HepG2 (cell line): ENCODE results near the gene RPTN. TPM values are rescaled to one million over a fixed set of nuclear protein-coding genes. Genes with fewer than 3 reads are reported as not detected.

Experiments
- ATAC-seq: fragments of 200-7000 bp; cut with Tn5 transposase; 3 replicates; pipeline ENCODE4 v1.9.1; 2020; ENCODE audit warnings: mild to moderate bottlenecking, moderate library complexity
- Bru-seq: library from RNA; stranded (reverse); fragments of 400-500 nt; gene quantifications from one replicate; lab custom pipeline; 2021; lab: Mats Ljungman, UMichigan
- BruChase-seq, 2 experiments: library from RNA; stranded (reverse); fragments of 400-500 nt; gene quantifications; one replicate each; lab custom pipeline; 2021; lab: Mats Ljungman, UMichigan
- BruUV-seq: library from RNA; stranded (reverse); fragments of 400-500 nt; replicated peaks from 2 replicates; lab custom pipeline; 2021; lab: Mats Ljungman, UMichigan
- CTCF ChIA-PET: fragments of 300-600 bp; formaldehyde crosslinking; extraction: SDS; loops from one replicate; lab custom pipeline; 2021; ENCODE audit warnings: low total read pairs, inconsistent platforms, low intra/inter-chr PET ratio; lab: Yijun Ruan, JAX
- POLR2A ChIA-PET: fragments of 350-600 bp; sonication (Branson Sonifier 250); formaldehyde crosslinking; loops from one replicate; lab custom pipeline; 2020; ENCODE audit warnings: antibody characterized with exemption, inconsistent platforms; lab: Yijun Ruan, JAX
- DNase-seq: peaks from one replicate; pipeline ENCODE4 v3.0.0-alpha.2; 2015; ENCODE audit warnings: low spot score
- FAIRE-seq: peaks from 3 replicates; lab custom pipeline; 2011; peaks lifted over from hg19 to GRCh38; lab: Jason Lieb, UNC
- H2AFZ ChIP-seq: one replicate; pipeline ENCODE4 v1.6.1; 2011; ENCODE audit warnings: low read length, inconsistent platforms
- H3K27ac ChIP-seq: fragments of 300-600 bp; 3 replicates; pipeline ENCODE4 v1.8.0; 2011; ENCODE audit warnings: mixed run types, mild to moderate bottlenecking, mixed read lengths, low read length, inconsistent platforms; ENCODE audit not compliant: insufficient read depth; ENCODE audit errors: extremely low read length
- H3K27me3 ChIP-seq, 2 experiments: fragments of 200-600 bp in 1 of 2; 2 replicates in 1 of 2; 3 replicates in 1 of 2; pipeline versions ENCODE4 v1.6.0 to v1.8.0; 2011; ENCODE audit warnings: low read length in 2 of 2, mild to moderate bottlenecking in 2 of 2, moderate library complexity in 2 of 2, inconsistent platforms in 1 of 2; ENCODE audit not compliant: insufficient read depth in 2 of 2, control insufficient read depth in 1 of 2
- H3K36me3 ChIP-seq, 2 experiments: fragments of 200-600 bp in 1 of 2; replicated peaks in 1 of 2; 2 replicates in 1 of 2; 3 replicates in 1 of 2; pipeline versions ENCODE4 v1.5.1 to v1.8.0; 2011; ENCODE audit warnings: low read length in 2 of 2, inconsistent platforms in 1 of 2; ENCODE audit not compliant: insufficient read depth in 2 of 2, control insufficient read depth in 1 of 2
- H3K4me1 ChIP-seq: 2 replicates; pipeline ENCODE4 v1.5.1; 2012; ENCODE audit warnings: low read length, inconsistent platforms; ENCODE audit not compliant: insufficient read depth
- H3K4me2 ChIP-seq: 2 replicates; pipeline ENCODE4 v1.6.0; 2011; ENCODE audit warnings: low read depth, low read length, inconsistent platforms
- H3K4me3 ChIP-seq, 3 experiments: fragments of 200-600 bp in 1 of 3; sonication (generic), shearing (Covaris generic) in 1 of 3; replicated peaks in 1 of 3; 2 replicates each; pipeline ENCODE4 v1.5.1; 2011 to 2016; ENCODE audit warnings: low read length in 3 of 3, inconsistent platforms in 2 of 3, low read depth in 2 of 3, mild to moderate bottlenecking in 2 of 3, control low read depth in 1 of 3, mixed read lengths in 1 of 3; ENCODE audit not compliant: insufficient read depth in 1 of 3
- H3K79me2 ChIP-seq: one replicate; pipeline ENCODE4 v1.6.1; 2011; ENCODE audit warnings: low read length, inconsistent platforms; ENCODE audit not compliant: insufficient read depth
- H3K9ac ChIP-seq: 2 replicates; pipeline ENCODE4 v1.6.0; 2011; ENCODE audit warnings: mild to moderate bottlenecking, low read depth, low read length, inconsistent platforms; ENCODE audit not compliant: insufficient read depth
- H3K9me3 ChIP-seq: 2 replicates; pipeline ENCODE4 v1.5.1; 2012; ENCODE audit warnings: mild to moderate bottlenecking, low read length
- H4K20me1 ChIP-seq: 2 replicates; pipeline ENCODE4 v1.6.0; 2011; ENCODE audit warnings: inconsistent platforms, mild to moderate bottlenecking, low read length, moderate library complexity; ENCODE audit not compliant: insufficient read depth
- ETV6 ChIP-seq: sonication (generic); formaldehyde crosslinking; conservative IDR thresholded peaks from 2 replicates; pipeline ENCODE4 v1.4.0; 2020; ENCODE audit warnings: missing genetic modification reagents
- MLLT10 ChIP-seq: sonication (generic); formaldehyde crosslinking; IDR thresholded peaks from 2 replicates; pipeline ENCODE4 v1.4.0; 2020; ENCODE audit warnings: missing genetic modification reagents
- ZNF280D ChIP-seq: sonication (generic); formaldehyde crosslinking; IDR thresholded peaks from 2 replicates; pipeline ENCODE4 v1.5.1; 2020; ENCODE audit warnings: mild to moderate bottlenecking, missing genetic modification reagents
- ZNF740 ChIP-seq: sonication (generic); formaldehyde crosslinking; IDR thresholded peaks from 2 replicates; pipeline ENCODE4 v1.4.0; 2020; ENCODE audit warnings: missing genetic modification reagents
- ZNF749 ChIP-seq: sonication (generic); formaldehyde crosslinking; IDR thresholded peaks from 2 replicates; pipeline ENCODE4 v1.8.0; 2022; ENCODE audit warnings: mild to moderate bottlenecking, missing genetic modification reagents, moderate library complexity, borderline replicate concordance
- WGBS: methylation state at CpG from one replicate; pipeline ENCODE4 v1.1.6; 2017; ENCODE audit warnings: low lambda C conversion rate; 5-methylcytosine and 5-hydroxymethylcytosine counted together
- in situ Hi-C: cut with HindIII; loops from 2 replicates; pipeline ENCODE4 v1.10.0; 2017; ENCODE audit warnings: low pct_unique_long_range_greater_than_20kb; ENCODE audit not compliant: extremely low pct_ligation_motif_present
- intact Hi-C: fragments of 100-400 bp; cut with micrococcal nuclease; formaldehyde crosslinking; loops from one replicate; pipeline ENCODE4 v1.10.0; 2022; ENCODE audit not compliant: unreplicated experiment
- long read RNA-seq, 2 experiments: library from RNA in 1 of 2; library from polyadenylated mRNA in 1 of 2; stranded (forward) in 1 of 2; unstranded in 1 of 2; transcript quantifications; one replicate each; pipeline ENCODE4 v2.0.0, GENCODE V29; 2019 to 2022
- polyA minus RNA-seq, 3 experiments: library from RNA; depleted of rRNA, polyadenylated mRNA; stranded (reverse); fragments of >200 nt; gene quantifications; 2 replicates each; pipeline ENCODE4 v1.2.3, GENCODE V29; 2011; ENCODE audit warnings: low replicate concordance in 1 of 3
- polyA plus RNA-seq, 8 experiments: library from polyadenylated mRNA; depleted of rRNA in 3 of 8; stranded (reverse) in 7 of 8; unstranded in 1 of 8; fragments of >200 nt; fragmentation: Illumina TruSeq in 4 of 8; extraction: Trizol in 4 of 8; gene quantifications; 2 replicates each; pipeline versions ENCODE4 v1.2.1 to v1.2.3, GENCODE V29; 2011 to 2016; ENCODE audit warnings: low read depth in 4 of 8, missing spikeins in 1 of 8, mixed read lengths in 1 of 8; ENCODE audit not compliant: insufficient read depth in 1 of 8
- total RNA-seq, 5 experiments: library from RNA; depleted of rRNA; stranded (reverse); fragments of >200 nt; fragmentation: Illumina TruSeq; extraction: Trizol; gene quantifications; 2 replicates each; pipeline ENCODE4 v1.2.3, GENCODE V29; 2016; ENCODE audit warnings: low read depth in 1 of 5

RPTN gene
- not detected in 2 replicates for total RNA-seq (2016; rRNA removed; fragmentation: Illumina TruSeq; extraction: Trizol)
- not detected in 2 replicates for total RNA-seq (2016; cell fraction: cytosol; rRNA removed; fragmentation: Illumina TruSeq; extraction: Trizol; ENCODE audit: low read depth)
- not detected in 2 replicates for total RNA-seq (2016; cell fraction: insoluble cytoplasmic fraction; rRNA removed; fragmentation: Illumina TruSeq; extraction: Trizol)
- not detected in 2 replicates for total RNA-seq (2016; cell fraction: membrane; rRNA removed; fragmentation: Illumina TruSeq; extraction: Trizol)
- total RNA-seq (2016; cell fraction: nucleus; rRNA removed; fragmentation: Illumina TruSeq; extraction: Trizol), result not detected in 2 replicates
- not detected in 2 replicates for polyA plus RNA-seq (2011; rRNA removed)
- polyA plus RNA-seq (2011; cell fraction: cytosol; rRNA removed), result not detected in 2 replicates
- polyA plus RNA-seq (2011; cell fraction: nucleus; rRNA removed), result not detected in 2 replicates
- polyA plus RNA-seq (2012), result not detected in 2 replicates
- polyA plus RNA-seq (2016; cell fraction: cytosol; fragmentation: Illumina TruSeq; extraction: Trizol; ENCODE audit: low read depth), result not detected in 2 replicates
- polyA plus RNA-seq (2016; cell fraction: insoluble cytoplasmic fraction; fragmentation: Illumina TruSeq; extraction: Trizol; ENCODE audit: low read depth), result not detected in 2 replicates
- not detected in 2 replicates for polyA plus RNA-seq (2016; cell fraction: membrane; fragmentation: Illumina TruSeq; extraction: Trizol; ENCODE audit: low read depth)
- not detected in 2 replicates for polyA plus RNA-seq (2016; cell fraction: nucleus; fragmentation: Illumina TruSeq; extraction: Trizol; ENCODE audit: insufficient read depth, low read depth)
- not detected in 2 replicates for polyA minus RNA-seq (2011; rRNA and poly(A)+ RNA removed; ENCODE audit: low replicate concordance)
- polyA minus RNA-seq (2011; cell fraction: cytosol; rRNA and poly(A)+ RNA removed), result not detected in 2 replicates
- polyA minus RNA-seq (2011; cell fraction: nucleus; rRNA and poly(A)+ RNA removed), result not detected in 2 replicates
- not detected for Bru-seq, nascent RNA
- BruChase-seq, experiment 1, labeled RNA remaining after a 6-hour chase, result not detected
- not detected for BruChase-seq, experiment 2, labeled RNA remaining after a 2-hour chase
- long read RNA-seq, experiment 1, result 0 reads
- long read RNA-seq, experiment 2, result 0 reads

GRCh38 chr1:152159144-152159543 is at the start of gene RPTN:
TSS of gene RPTN (minus strand) at chr1:152159228. CDS start at chr1:152157889, 1,339 bp downstream.
- Histone ChIP-seq H3K4me2 (no peak within 1 kb of the TSS), H3K9me3 (no peaks in the 10 kb centered on the region), H3K9ac (no peak within 1 kb of the TSS), H3K27ac (no peak within 1 kb of the TSS), H3K79me2 (no peaks in the 10 kb centered on the region), H3K27me3 (no peaks in the 10 kb centered on the region), H2AFZ (no peak within 1 kb of the TSS), H3K4me1 (peaks cover 18% of the 10 kb centered on the region), H3K36me3 (no peaks in the 10 kb centered on the region), H4K20me1 (no peaks in the 10 kb centered on the region), H3K4me3 (no peak within 1 kb of the TSS)
- TF ChIP-seq ZNF280D (no peak), ZNF740 (CRISPR knock-in tag) (no peak), ETV6 (CRISPR knock-in tag) (no peak), MLLT10 (CRISPR knock-in tag) (no peak), ZNF749 (no peak)
- 6% methylated on average over 1 of the region's 1 CpG for whole genome bisulfite sequencing
- no peak for FAIRE-seq
- ATAC-seq, result no peak
- no peak for DNase-seq
- BruUV-seq, result no TSS peak
- intact Hi-C loops (no loop called here), in situ Hi-C loops (no loop called here)
- ChIA-PET POLR2A (no interaction called here), CTCF (no interaction called here)
